ENCODE data around the gene ZNF267.
"Not testable (repeated sequence)": the region's sequence is repeated elsewhere in the genome, so short reads cannot be mapped to it uniquely, and the experiment has no call there.

The ZNF267 gene

GRCh38 chr16:31880322-31880979 lies 6.8 kb downstream of the ZNF267 start:
- no peak for DNase-seq

- DNase-seq = no peak
These were observed 12.6 kb downstream of the ZNF267 start for GRCh38 chr16:31886227-31886626.

GRCh38 chr16:31888735-31889134 lies 15.1 kb downstream of the ZNF267 start:
- DNase-seq = no peak

- not testable (repeated sequence) for DNase-seq
These were observed 18.5 kb downstream of the ZNF267 start for GRCh38 chr16:31892111-31892510.

- no peak for DNase-seq
These were observed 20.2 kb downstream of the ZNF267 start for GRCh38 chr16:31893824-31894223.

- no peak for DNase-seq
These were observed 23.7 kb downstream of the ZNF267 start for GRCh38 chr16:31897283-31897682.

GRCh38 chr16:31899505-31899904 lies 25.9 kb downstream of the ZNF267 start:
- no peak for DNase-seq

- not testable (repeated sequence) for DNase-seq
These were observed 31.0 kb downstream of the ZNF267 start for GRCh38 chr16:31904571-31904970.

- DNase-seq = no peak
These were observed 40.1 kb downstream of the ZNF267 start for GRCh38 chr16:31913668-31914067.

GRCh38 chr16:31916056-31916488 lies 42.5 kb downstream of the ZNF267 start:
- DNase-seq = no peak

GRCh38 chr16:31920373-31920772 lies 46.8 kb downstream of the ZNF267 start:
- DNase-seq = no peak

GRCh38 chr16:31951806-31952205 lies 78.2 kb downstream of the ZNF267 start:
- DNase-seq = not testable (repeated sequence)

GRCh38 chr16:31952206-31952605 lies 78.6 kb downstream of the ZNF267 start:
- not testable (repeated sequence) for DNase-seq

- not testable (repeated sequence) for DNase-seq
These were observed 82.6 kb downstream of the ZNF267 start for GRCh38 chr16:31956221-31956620.

- DNase-seq = not testable (repeated sequence)
These were observed 86.7 kb downstream of the ZNF267 start for GRCh38 chr16:31960186-31960910.
